Myocyte (in vitro differentiated cells): ENCODE results near the gene TBC1D22A. TPM values are rescaled to one million over a fixed set of nuclear protein-coding genes. Genes with fewer than 3 reads are reported as not detected.

Experiments
- DNase-seq: peaks from one replicate; pipeline ENCODE4 v3.0.0-alpha.2; 2012; ENCODE audit warnings: low read depth
- total RNA-seq: library from RNA; depleted of rRNA; stranded (reverse); fragments of >200 nt; gene quantifications from 2 replicates; pipeline ENCODE4 v1.2.3, GENCODE V29; 2014

Gene TBC1D22A
- total RNA-seq, 1 donor from 2014 or later: 15.9 TPM

GRCh38 chr22:47220752-47221151, 458.3 kb downstream of the TBC1D22A start:
- no peak for DNase-seq

- DNase-seq: no peak
Observed at GRCh38 chr22:47221840-47222615, 459.6 kb downstream of the TBC1D22A start.

Other genes with a start within 250 kb of the TBC1D22A start
- gene CELSR1, start 225.0 kb upstream of the TBC1D22A start, total RNA-seq: 1.3 and 1.4 TPM in 2 replicates
- 18.5 and 22.4 TPM in 2 replicates for gene GRAMD4, start 142.3 kb upstream of the TBC1D22A start, total RNA-seq
- 32.9 and 34.9 TPM in 2 replicates for gene CERK, start 24.4 kb upstream of the TBC1D22A start, total RNA-seq